Erythroblast (primary cell): Measurements from ENCODE around the gene SORCS1.

ENCODE experiments used
- GATA1 ChIP-seq: IDR thresholded peaks from 2 replicates; pipeline ENCODE4 v1.6.1; 2011; ENCODE audit warnings: low read depth, mild to moderate bottlenecking, control low read depth, low read length, moderate library complexity
- POLR2A ChIP-seq: IDR thresholded peaks from 2 replicates; pipeline ENCODE4 v1.6.1; 2011; ENCODE audit warnings: mild to moderate bottlenecking, low read length

DNA sequence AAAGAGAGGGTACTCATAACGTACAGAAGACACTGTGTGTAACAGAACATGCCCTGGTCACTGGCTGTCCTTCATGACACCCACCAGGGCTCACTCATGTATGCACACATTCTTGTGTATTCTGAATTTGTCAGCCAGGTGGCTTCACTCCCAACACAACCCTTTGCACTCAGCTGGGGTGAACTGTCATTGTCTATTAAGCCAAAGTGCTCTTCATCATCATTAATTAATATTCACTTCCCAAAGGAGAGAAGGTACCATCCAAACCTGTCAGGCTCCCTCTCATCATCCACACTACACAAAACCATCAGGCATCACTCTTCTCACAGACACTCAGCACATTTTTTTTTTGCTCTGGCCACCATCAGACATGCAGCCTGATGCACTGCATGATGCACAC is 469.8 kb downstream of the SORCS1 start:
- TF ChIP-seq POLR2A = no peak
- no peak for TF ChIP-seq GATA1
